GM12878 (cell line): ENCODE results near the gene SLC10A2. TPM values are rescaled to one million over a fixed set of nuclear protein-coding genes. Genes with fewer than 3 reads are reported as not detected.

Experiments
- ATAC-seq: fragments of 200-7000 bp; cut with Tn5 transposase; 3 replicates; pipeline ENCODE4 v1.9.1; 2020; ENCODE audit warnings: mild to moderate bottlenecking, moderate library complexity
- BruUV-seq: library from RNA; stranded (reverse); fragments of 400-500 nt; replicated peaks from 2 replicates; lab custom pipeline; 2021; lab: Mats Ljungman, UMichigan
- CTCF ChIA-PET: fragments of 300-600 bp; sonication (Branson Sonifier 250); formaldehyde crosslinking; extraction: SDS; loops from one replicate; lab custom pipeline; 2021; ENCODE audit warnings: inconsistent platforms; lab: Yijun Ruan, JAX
- POLR2A ChIA-PET: fragments of 350-600 bp; formaldehyde crosslinking; extraction: SDS; loops from one replicate; lab custom pipeline; 2021; ENCODE audit warnings: inconsistent platforms; lab: Charles Lee
- RAD21 ChIA-PET: fragments of 300-600 bp; sonication (Branson Sonifier 250); formaldehyde crosslinking; loops from one replicate; lab custom pipeline; 2023; ENCODE audit warnings: antibody characterized with exemption; ENCODE audit not compliant: unreplicated experiment; lab: Charles Lee
- SMC1A ChIA-PET: fragments of 300-600 bp; sonication (Branson Sonifier 250); formaldehyde crosslinking; loops from one replicate; lab custom pipeline; 2023; ENCODE audit not compliant: unreplicated experiment, uncharacterized antibody; lab: Charles Lee
- DNase-seq: peaks from one replicate; pipeline ENCODE4 v3.0.0-alpha.2; 2011; ENCODE audit warnings: low read depth, low spot score
- FAIRE-seq: peaks from 3 replicates; lab custom pipeline; 2011; peaks lifted over from hg19 to GRCh38; lab: Jason Lieb, UNC
- H2AFZ ChIP-seq: 2 replicates; pipeline ENCODE4 v1.6.0; 2011; ENCODE audit warnings: low read depth, low read length, control low read depth; ENCODE audit not compliant: control insufficient read depth
- H3K27ac ChIP-seq: 2 replicates; pipeline ENCODE4 v1.5.1; 2011; ENCODE audit warnings: control low read depth; ENCODE audit not compliant: control insufficient read depth, insufficient read depth
- H3K27me3 ChIP-seq, 2 experiments: replicated peaks in 1 of 2; 2 replicates each; pipeline versions ENCODE4 v1.6.0 to v1.6.1; 2011; ENCODE audit warnings: low read length in 1 of 2; ENCODE audit not compliant: control insufficient read depth in 2 of 2, insufficient read depth in 2 of 2
- H3K36me3 ChIP-seq, 2 experiments: 2 replicates each; pipeline ENCODE4 v1.5.1; 2011; ENCODE audit warnings: low read length in 1 of 2; ENCODE audit not compliant: control insufficient read depth in 2 of 2, insufficient read depth in 2 of 2
- H3K4me1 ChIP-seq: 2 replicates; pipeline ENCODE4 v1.6.1; 2011; ENCODE audit warnings: mild to moderate bottlenecking, low read length, moderate library complexity, mixed read lengths; ENCODE audit not compliant: control insufficient read depth, insufficient read depth
- H3K4me2 ChIP-seq: 2 replicates; pipeline ENCODE4 v1.6.0; 2011; ENCODE audit warnings: control low read depth; ENCODE audit not compliant: control insufficient read depth, insufficient read depth
- H3K4me3 ChIP-seq: fragments of 200-600 bp; sonication (generic); 2 replicates; pipeline ENCODE4 v1.5.1; 2016
- H3K79me2 ChIP-seq: 2 replicates; pipeline ENCODE4 v1.6.0; 2011; ENCODE audit warnings: low read length; ENCODE audit not compliant: control insufficient read depth, insufficient read depth
- H3K9ac ChIP-seq: 2 replicates; pipeline ENCODE4 v1.8.0; 2011; ENCODE audit warnings: low read length, control low read depth, mixed read lengths; ENCODE audit not compliant: control insufficient read depth, insufficient read depth
- H3K9me3 ChIP-seq: replicated peaks from 3 replicates; pipeline ENCODE4 v1.5.1; 2011; ENCODE audit warnings: mild to moderate bottlenecking, low read length; ENCODE audit not compliant: control insufficient read depth, insufficient read depth
- H4K20me1 ChIP-seq: 2 replicates; pipeline ENCODE4 v1.6.0; 2011; ENCODE audit not compliant: control insufficient read depth, insufficient read depth
- BCL11A ChIP-seq: IDR thresholded peaks from 2 replicates; pipeline ENCODE4 v1.6.1; 2011; ENCODE audit warnings: low read depth, low read length
- CEBPB ChIP-seq, 2 experiments: fragments of 150-350 bp in 1 of 2; IDR thresholded peaks; 2 replicates each; pipeline ENCODE4 v1.6.1; 2012 to 2014; ENCODE audit warnings: low read depth in 2 of 2, low read length in 2 of 2, borderline replicate concordance in 1 of 2, inconsistent platforms in 1 of 2
- FOS ChIP-seq: IDR thresholded peaks from 3 replicates; pipeline ENCODE4 v1.6.1; 2011; ENCODE audit warnings: borderline replicate concordance; ENCODE audit not compliant: insufficient read length; ENCODE audit errors: extremely low read depth
- FOXM1 ChIP-seq: IDR thresholded peaks from 2 replicates; pipeline ENCODE4 v1.6.1; 2012; ENCODE audit warnings: low read depth, mild to moderate bottlenecking, inconsistent platforms, low read length, moderate library complexity
- MAX ChIP-seq: IDR thresholded peaks from 2 replicates; pipeline ENCODE4 v1.6.1; 2012; ENCODE audit warnings: low read depth, low read length, improper control_type of control experiment
- RAD21 ChIP-seq: IDR thresholded peaks from 2 replicates; pipeline ENCODE4 v1.6.1; 2011; ENCODE audit warnings: mild to moderate bottlenecking, low read depth, low read length, moderate library complexity; ENCODE audit not compliant: insufficient read depth
- RFX5 ChIP-seq: IDR thresholded peaks from 2 replicates; pipeline ENCODE4 v1.6.1; 2011; ENCODE audit warnings: low read depth, low read length, improper control_type of control experiment
- STAT1 ChIP-seq: fragments of 450-650 bp; conservative IDR thresholded peaks from 2 replicates; pipeline ENCODE4 v1.6.1; 2014; ENCODE audit warnings: antibody characterized with exemption, mild to moderate bottlenecking
- YY1 ChIP-seq: IDR thresholded peaks from 2 replicates; pipeline ENCODE4 v1.6.1; 2011; ENCODE audit warnings: low read depth, mild to moderate bottlenecking, low read length
- WGBS: methylation state at CpG from one replicate; pipeline ENCODE4 v1.1.6; 2016; ENCODE audit warnings: low lambda C conversion rate; ENCODE audit not compliant: insufficient replicate concordance, insufficient coverage; ENCODE audit errors: missing lambda C conversion rate; 5-methylcytosine and 5-hydroxymethylcytosine counted together
- in situ Hi-C: fragments of 300-500 bp; cut with MboI; formaldehyde crosslinking; loops from 9 replicates; pipeline ENCODE4 v1.14.3; 2018; ENCODE audit warnings: mixed read lengths
- intact Hi-C: fragments of 100-400 bp; cut with micrococcal nuclease; formaldehyde crosslinking; loops from one replicate; pipeline ENCODE4 v1.14.2; 2022; ENCODE audit not compliant: unreplicated experiment
- polyA plus RNA-seq, 11 experiments: library from polyadenylated mRNA; depleted of rRNA in 4 of 11; unstranded in 6 of 11; stranded (reverse) in 5 of 11; fragments of >200 nt; fragmentation: Nextera tagmentation in 4 of 11; fragmentation: Illumina TruSeq in 1 of 11; extraction: Ambion mirVana in 4 of 11; extraction: Trizol in 1 of 11; gene quantifications; 1 replicate in 1 of 11; 2 replicates in 10 of 11; pipeline versions ENCODE4 v1.2.1 to v1.2.3, GENCODE V29; 2011 to 2016; ENCODE audit warnings: inconsistent platforms in 2 of 11, missing spikeins in 2 of 11, low read depth in 1 of 11
- total RNA-seq, 4 experiments: library from RNA; depleted of rRNA in 3 of 4; stranded (reverse); fragments of >200 nt in 3 of 4; fragmentation: Illumina TruSeq in 1 of 4; extraction: Trizol in 1 of 4; gene quantifications; 2 replicates each; pipeline versions ENCODE4 v1.2.1 to v1.2.3, GENCODE V29; 2013 to 2021
- TF ChIP-seq, protein P1 (sequence below): fragments of 450-650 bp; IDR thresholded peaks from 2 replicates; pipeline ENCODE4 v1.6.1; 2014; ENCODE audit warnings: mild to moderate bottlenecking
- TF ChIP-seq, protein P2 (sequence below): fragments of 450-650 bp; IDR thresholded peaks from 2 replicates; pipeline ENCODE4 v1.6.1; 2017; ENCODE audit warnings: low read depth, mild to moderate bottlenecking, moderate library complexity

Gene SLC10A2
- total and polyA plus RNA-seq, 10 of the 15 experiments (the other 5 are each of a cell fraction or from before 2014, with no cell fraction given), result 0.01 to 0.04 (median 0.02) TPM; not detected in 7

- no peak for TF ChIP-seq STAT1
These were observed 35.3 kb upstream of the SLC10A2 start (continued) for GRCh38 chr13:103101500-103101899.

- in situ Hi-C loops, result no loop called here
- no peaks in the 10 kb centered on the region for H3K79me2 ChIP-seq
- ChIA-PET CTCF (interaction anchor here (1.0 kb wide), 1 partner anchor 29 kb away, joined by 3 read pairs; no protein-coding TSS in a partner anchor), RAD21 (no interaction called here), POLR2A (no interaction called here), SMC1A (interaction anchor here (1.9 kb wide), 1 partner anchor 11 kb away, joined by 4 read pairs; no protein-coding TSS in a partner anchor)
- FAIRE-seq (no peak), ATAC-seq (no peak), DNase-seq (no peak)
- no peaks in the 10 kb centered on the region for H3K4me1 ChIP-seq
- no peaks in the 10 kb centered on the region for H3K36me3 ChIP-seq
- H3K9me3 ChIP-seq, result peaks cover 2% of the 10 kb centered on the region; the same call in 2 of the 3 replicates
- no peak overlapping the region for H3K27ac ChIP-seq
- no peak overlapping the region for H2AFZ ChIP-seq
- no peak overlapping the region for H3K9ac ChIP-seq
- no peaks in the 10 kb centered on the region for H3K27me3 ChIP-seq
- BruUV-seq, result no TSS peak
- H4K20me1 ChIP-seq, result no peaks in the 10 kb centered on the region
- intact Hi-C loops, result no loop called here
- no peak overlapping the region for H3K4me2 ChIP-seq
- H3K4me3 ChIP-seq, result no peak overlapping the region
- no peak for TF ChIP-seq RFX5
- TF ChIP-seq, protein P1, sequence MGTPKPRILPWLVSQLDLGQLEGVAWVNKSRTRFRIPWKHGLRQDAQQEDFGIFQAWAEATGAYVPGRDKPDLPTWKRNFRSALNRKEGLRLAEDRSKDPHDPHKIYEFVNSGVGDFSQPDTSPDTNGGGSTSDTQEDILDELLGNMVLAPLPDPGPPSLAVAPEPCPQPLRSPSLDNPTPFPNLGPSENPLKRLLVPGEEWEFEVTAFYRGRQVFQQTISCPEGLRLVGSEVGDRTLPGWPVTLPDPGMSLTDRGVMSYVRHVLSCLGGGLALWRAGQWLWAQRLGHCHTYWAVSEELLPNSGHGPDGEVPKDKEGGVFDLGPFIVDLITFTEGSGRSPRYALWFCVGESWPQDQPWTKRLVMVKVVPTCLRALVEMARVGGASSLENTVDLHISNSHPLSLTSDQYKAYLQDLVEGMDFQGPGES, result no peak
- no peak for TF ChIP-seq BCL11A
- TF ChIP-seq, all 136 proteins: peak for 0
These were observed 34.6 kb upstream of the SLC10A2 start for GRCh38 chr13:103100830-103101229.

- Histone ChIP-seq H3K4me3 (no peak overlapping the region), H2AFZ (no peak overlapping the region), H4K20me1 (no peaks in the 10 kb centered on the region), H3K27me3 (no peaks in the 10 kb centered on the region), H3K27ac (no peak overlapping the region), H3K36me3 (no peaks in the 10 kb centered on the region), H3K4me1 (no peaks in the 10 kb centered on the region), H3K79me2 (no peaks in the 10 kb centered on the region), H3K9ac (no peak overlapping the region), H3K9me3 (peaks cover 2% of the 10 kb centered on the region; the same call in 2 of the 3 replicates), H3K4me2 (no peak overlapping the region)
- in situ Hi-C loops (no loop called here), intact Hi-C loops (no loop called here)
- WGBS, result 25% methylated on average over 5 of the region's 5 CpGs
- SMC1A ChIA-PET, result interaction anchor here (0.7 to 1.3 kb wide), 2 partner anchors 20 to 31 kb away, joined by 3 to 5 read pairs; no protein-coding TSS in a partner anchor
- no peak for ATAC-seq
- POLR2A ChIA-PET, result no interaction called here
- CTCF ChIA-PET, result no interaction called here
- no TSS peak for BruUV-seq
- no peak for FAIRE-seq
- DNase-seq, result no peak
- RAD21 ChIA-PET, result no interaction called here
- TF ChIP-seq FOXM1, result no peak
- no peak for TF ChIP-seq FOS
- TF ChIP-seq CEBPB (IDR thresholded peaks at IDR 0.05; ENCODE audit: borderline replicate concordance in 1 of 2, low read depth in 2 of 2, low read length in 2 of 2), result no peak
- TF ChIP-seq YY1, result no peak
- TF ChIP-seq, protein P2, sequence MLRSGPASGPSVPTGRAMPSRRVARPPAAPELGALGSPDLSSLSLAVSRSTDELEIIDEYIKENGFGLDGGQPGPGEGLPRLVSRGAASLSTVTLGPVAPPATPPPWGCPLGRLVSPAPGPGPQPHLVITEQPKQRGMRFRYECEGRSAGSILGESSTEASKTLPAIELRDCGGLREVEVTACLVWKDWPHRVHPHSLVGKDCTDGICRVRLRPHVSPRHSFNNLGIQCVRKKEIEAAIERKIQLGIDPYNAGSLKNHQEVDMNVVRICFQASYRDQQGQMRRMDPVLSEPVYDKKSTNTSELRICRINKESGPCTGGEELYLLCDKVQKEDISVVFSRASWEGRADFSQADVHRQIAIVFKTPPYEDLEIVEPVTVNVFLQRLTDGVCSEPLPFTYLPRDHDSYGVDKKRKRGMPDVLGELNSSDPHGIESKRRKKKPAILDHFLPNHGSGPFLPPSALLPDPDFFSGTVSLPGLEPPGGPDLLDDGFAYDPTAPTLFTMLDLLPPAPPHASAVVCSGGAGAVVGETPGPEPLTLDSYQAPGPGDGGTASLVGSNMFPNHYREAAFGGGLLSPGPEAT, result no peak
- TF ChIP-seq RAD21, result no peak
- no peak for TF ChIP-seq MAX
These were observed 33.6 kb upstream of the SLC10A2 start for GRCh38 chr13:103099722-103100293.
